ENCODE data around the gene IP6K1.
"Not testable (repeated sequence)": the region's sequence is repeated elsewhere in the genome, so short reads cannot be mapped to it uniquely, and the experiment has no call there.

IP6K1 gene

GRCh38 chr3:49786357-49787181 is at the start of gene IP6K1:
TSS of gene IP6K1 (minus strand) at chr3:49786542. CDS start at chr3:49748040, 38,502 bp downstream.
- peak; percentile 99 for DNase-seq

- DNase-seq = no peak
Observed at GRCh38 chr3:49831341-49831740, 45.0 kb upstream of the IP6K1 start.

- DNase-seq = no peak
Observed at GRCh38 chr3:49826016-49826415, 39.7 kb upstream of the IP6K1 start.

GRCh38 chr3:49823131-49823530 is 36.8 kb upstream of the IP6K1 start:
- not testable (repeated sequence) for DNase-seq

- peak; percentile 73 for DNase-seq
Observed at GRCh38 chr3:49813497-49814174, 27.3 kb upstream of the IP6K1 start, which contains the start of gene UBA7. TSS of gene UBA7 (minus strand) at chr3:49813953. CDS start at chr3:49813787, 166 bp downstream.

GRCh38 chr3:49812916-49813496 is 26.7 kb upstream of the IP6K1 start:
- no peak for DNase-seq

- peak; percentile 65 for DNase-seq
Observed at GRCh38 chr3:49807431-49808114, 21.2 kb upstream of the IP6K1 start.

- peak; percentile 65 for DNase-seq
Observed at GRCh38 chr3:49806850-49807249, 20.5 kb upstream of the IP6K1 start.

GRCh38 chr3:49805897-49806701 is 19.8 kb upstream of the IP6K1 start:
- DNase-seq = peak; percentile 87

- peak; percentile 45 for DNase-seq
Observed at GRCh38 chr3:49805367-49805782, 19.0 kb upstream of the IP6K1 start.

GRCh38 chr3:49804141-49805041 is 18.0 kb upstream of the IP6K1 start:
- no peak for DNase-seq

- peak; percentile 57 for DNase-seq
Observed at GRCh38 chr3:49803465-49804140, 17.3 kb upstream of the IP6K1 start.

- DNase-seq = peak; percentile 82
Observed at GRCh38 chr3:49802719-49803464, 16.6 kb upstream of the IP6K1 start, which contains the start of gene INKA1. TSS of gene INKA1 (plus strand) at chr3:49803261. CDS start at chr3:49803393, 132 bp downstream.

- DNase-seq = no peak
Observed at GRCh38 chr3:49801160-49801559, 14.8 kb upstream of the IP6K1 start.

- DNase-seq = no peak
Observed at GRCh38 chr3:49799761-49800160, 13.4 kb upstream of the IP6K1 start, which contains the start of gene CDHR4. TSS of gene CDHR4 (minus strand) at chr3:49799873. CDS start at chr3:49799812, 61 bp downstream.

GRCh38 chr3:49799105-49799504 is 12.8 kb upstream of the IP6K1 start:
- DNase-seq = no peak

- DNase-seq = no peak
Observed at GRCh38 chr3:49794926-49795905, 8.9 kb upstream of the IP6K1 start.

- no peak for DNase-seq
Observed at GRCh38 chr3:49794431-49794830, 8.1 kb upstream of the IP6K1 start.
